ENCODE results near the gene DUSP10.

Gene DUSP10

DNA sequence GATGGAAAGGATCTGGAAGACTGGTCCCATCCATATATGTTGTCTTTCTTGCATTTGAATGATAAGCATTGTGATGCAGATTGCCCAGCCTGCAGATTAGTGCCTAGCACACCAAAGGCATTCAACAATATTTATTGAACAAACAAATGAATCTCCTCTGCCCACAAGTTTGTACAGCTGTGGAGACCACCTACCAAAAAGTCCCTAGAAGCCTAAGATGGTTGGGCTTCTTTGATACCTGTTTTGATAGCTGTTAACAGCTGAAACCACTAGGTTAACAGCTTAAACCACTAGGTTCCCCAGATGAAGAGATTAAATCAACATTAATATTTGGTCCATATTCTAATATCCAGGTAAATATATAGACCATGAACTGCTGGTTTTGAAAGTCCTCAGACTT, 9.8 kb downstream of the DUSP10 start:
- DNase-seq (ENCODE audit: low read depth in 3 of 3), result no peak

DNA sequence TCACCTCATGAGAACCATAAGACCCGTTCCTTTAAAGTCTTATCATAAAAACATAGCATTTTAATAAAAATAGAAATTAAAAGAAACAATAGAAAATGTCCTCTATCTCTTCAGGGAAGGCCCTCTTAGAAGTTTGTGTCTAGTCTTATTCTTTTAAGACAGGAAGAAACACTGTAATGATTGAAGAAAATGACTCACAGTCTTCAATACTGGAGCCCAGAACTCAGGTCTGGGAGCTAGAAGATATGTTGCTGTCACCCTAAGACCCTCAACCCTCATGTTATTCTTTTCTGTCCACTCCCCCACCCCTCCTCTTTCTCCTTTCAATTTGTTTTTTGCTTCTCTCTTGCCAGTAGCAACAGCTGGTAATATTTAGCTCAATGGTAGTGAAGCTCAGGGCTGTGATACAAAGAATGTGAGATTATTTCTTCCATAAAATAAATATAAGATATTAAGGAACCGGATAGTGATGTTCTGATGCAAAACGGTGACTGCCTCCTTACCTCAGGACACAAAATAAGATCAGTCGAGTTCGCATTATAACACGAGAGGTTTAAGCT, 12.0 kb downstream of the DUSP10 start:
- DNase-seq (ENCODE audit: low read depth in 3 of 3), result no peak

GRCh38 chr1:221728037-221728505, 13.8 kb downstream of the DUSP10 start:
- no peak for DNase-seq (ENCODE audit: low read depth in 3 of 3)

DNA sequence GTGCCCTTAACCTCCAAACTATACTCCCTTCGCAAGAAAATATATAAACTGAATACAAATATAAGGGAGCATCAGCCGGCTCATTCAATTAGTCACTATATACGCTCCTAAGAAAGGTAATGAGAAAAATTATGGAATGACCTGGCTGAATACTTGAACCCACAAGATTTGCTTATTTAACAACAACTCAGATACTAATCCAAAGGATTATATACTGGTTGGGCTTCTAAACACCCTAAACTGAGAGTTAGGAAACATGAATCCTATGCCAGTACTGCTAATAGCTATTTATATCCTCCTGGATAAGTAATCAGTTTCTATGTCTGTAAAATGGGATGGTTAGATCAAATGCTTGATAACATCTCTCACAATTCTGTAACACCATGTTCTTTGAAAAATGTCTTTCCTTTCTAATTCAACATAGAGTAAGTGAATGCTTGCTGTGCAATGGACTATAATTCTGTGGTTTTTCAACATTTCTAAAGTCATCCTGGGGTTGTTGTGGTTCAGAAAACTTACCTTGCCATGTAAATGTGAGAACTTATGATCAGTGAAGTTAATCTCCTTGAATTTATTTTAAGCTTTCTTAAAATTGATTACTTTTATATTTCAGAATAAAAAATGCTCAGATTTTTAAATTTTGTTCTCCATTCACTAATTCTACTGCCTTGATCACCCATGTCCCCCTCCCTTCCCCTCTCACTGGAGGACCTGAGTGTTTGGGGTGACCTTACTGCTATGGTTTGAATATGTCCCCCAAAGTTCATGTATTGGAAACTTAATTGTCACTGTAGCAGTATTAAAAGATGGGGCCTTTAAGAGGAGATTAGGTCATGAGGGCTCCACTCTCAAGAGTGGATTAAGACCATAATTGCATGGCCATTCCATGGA, 14.5 kb downstream of the DUSP10 start:
- no peak for DNase-seq (ENCODE audit: low read depth in 3 of 3)

- DNase-seq (ENCODE audit: low read depth in 3 of 3), result no peak
These were observed 15.9 kb downstream of the DUSP10 start for GRCh38 chr1:221725735-221726672.

- DNase-seq (ENCODE audit: low read depth in 3 of 3), result no peak
These were observed 16.8 kb downstream of the DUSP10 start for GRCh38 chr1:221724931-221725605.

DNA sequence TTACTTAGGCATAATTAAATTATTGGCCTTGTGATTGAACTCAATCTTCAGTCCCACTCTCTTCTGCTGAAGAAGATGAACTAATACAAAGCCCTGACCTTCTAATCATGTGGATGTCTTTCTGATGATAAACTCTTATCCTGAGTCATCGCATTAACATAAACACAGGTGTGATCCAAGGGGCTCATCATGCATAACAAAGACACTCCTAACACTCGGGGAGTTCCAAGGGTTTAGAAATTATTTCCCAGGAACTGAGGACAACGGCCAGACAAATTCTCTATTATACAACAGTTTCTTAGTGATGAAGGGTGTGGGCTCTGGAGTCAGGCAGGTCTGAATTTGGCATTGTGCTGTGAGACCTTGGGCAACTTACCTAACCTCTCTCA, 18.0 kb downstream of the DUSP10 start:
- DNase-seq (ENCODE audit: low read depth in 3 of 3), result no peak

- DNase-seq (ENCODE audit: low read depth in 3 of 3), result no peak
These were observed 18.7 kb downstream of the DUSP10 start for GRCh38 chr1:221723018-221723847.

DNA sequence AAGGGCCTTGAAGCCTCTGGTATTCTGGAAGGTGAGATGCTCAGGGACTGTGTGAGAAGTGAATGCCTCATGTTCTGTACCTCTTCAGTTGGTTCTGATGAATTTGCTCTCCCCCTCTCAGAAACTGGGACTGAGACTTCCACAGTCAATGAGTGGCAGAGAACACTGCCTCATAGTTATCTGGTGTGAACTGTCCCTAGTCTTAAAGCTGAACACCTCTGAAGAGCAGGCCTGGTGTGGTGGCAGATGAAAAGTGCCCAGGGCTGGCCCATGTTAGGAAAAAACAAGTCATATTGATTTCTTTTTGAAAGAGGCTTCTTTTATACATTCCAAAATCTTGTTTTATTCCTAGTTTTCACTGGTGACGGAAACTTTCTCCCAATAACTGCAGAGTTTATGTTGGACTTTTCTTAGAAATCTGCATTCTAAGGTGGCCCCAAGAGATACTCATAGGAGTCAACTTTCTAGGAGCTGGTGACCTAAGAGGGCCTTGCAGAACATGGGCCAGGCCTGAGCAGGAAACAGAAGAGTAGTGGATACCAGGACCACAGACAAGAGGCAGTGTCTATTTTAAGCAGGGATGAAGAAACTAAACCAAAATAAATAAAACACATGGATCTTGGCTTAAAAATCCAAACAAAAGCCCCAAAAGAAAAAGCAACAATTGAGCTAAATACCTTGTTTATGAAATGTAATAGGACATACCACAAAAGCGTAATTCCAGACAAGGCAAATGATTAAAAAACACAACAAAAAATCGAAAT, 19.5 kb downstream of the DUSP10 start:
- no peak for DNase-seq (ENCODE audit: low read depth in 3 of 3)

GRCh38 chr1:221720545-221720944, 21.3 kb downstream of the DUSP10 start:
- no peak for DNase-seq (ENCODE audit: low read depth in 3 of 3)

DNA sequence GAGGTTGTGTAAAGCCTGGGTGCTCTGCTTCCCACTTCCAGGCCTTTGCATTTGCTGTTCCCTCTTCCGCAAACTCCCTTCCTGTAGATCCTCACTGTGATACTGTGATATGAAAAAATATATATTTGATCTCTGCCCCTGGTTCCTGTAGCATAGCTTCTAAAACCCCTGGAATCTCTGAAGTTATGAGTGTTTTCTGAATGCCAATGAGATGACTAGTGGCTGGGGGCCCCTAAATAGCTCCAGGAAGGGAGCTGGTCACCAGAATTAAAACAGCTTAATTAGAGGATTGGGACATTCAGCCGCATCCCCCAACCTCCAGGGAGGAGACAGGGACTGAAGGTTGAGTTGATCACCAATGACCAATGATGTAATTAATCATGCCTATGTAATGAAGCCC, 21.9 kb downstream of the DUSP10 start:
- DNase-seq (ENCODE audit: low read depth in 3 of 3), result no peak

DNA sequence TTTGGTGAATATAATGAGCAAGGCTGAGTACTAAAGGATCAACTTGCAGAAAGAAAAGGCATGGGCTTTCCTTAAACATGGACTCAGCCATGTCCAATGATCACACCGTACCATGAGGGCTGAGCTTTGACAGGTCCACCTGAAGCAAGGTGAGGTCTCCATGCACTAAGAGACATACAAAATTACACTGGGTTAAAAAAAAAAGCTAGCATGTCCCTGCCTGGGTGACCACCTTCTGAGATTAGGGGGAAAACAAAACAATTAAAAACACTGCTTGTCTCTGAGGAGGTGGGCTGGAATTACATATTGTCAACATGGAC, 22.7 kb downstream of the DUSP10 start:
- no peak for DNase-seq (ENCODE audit: low read depth in 3 of 3)

DNA sequence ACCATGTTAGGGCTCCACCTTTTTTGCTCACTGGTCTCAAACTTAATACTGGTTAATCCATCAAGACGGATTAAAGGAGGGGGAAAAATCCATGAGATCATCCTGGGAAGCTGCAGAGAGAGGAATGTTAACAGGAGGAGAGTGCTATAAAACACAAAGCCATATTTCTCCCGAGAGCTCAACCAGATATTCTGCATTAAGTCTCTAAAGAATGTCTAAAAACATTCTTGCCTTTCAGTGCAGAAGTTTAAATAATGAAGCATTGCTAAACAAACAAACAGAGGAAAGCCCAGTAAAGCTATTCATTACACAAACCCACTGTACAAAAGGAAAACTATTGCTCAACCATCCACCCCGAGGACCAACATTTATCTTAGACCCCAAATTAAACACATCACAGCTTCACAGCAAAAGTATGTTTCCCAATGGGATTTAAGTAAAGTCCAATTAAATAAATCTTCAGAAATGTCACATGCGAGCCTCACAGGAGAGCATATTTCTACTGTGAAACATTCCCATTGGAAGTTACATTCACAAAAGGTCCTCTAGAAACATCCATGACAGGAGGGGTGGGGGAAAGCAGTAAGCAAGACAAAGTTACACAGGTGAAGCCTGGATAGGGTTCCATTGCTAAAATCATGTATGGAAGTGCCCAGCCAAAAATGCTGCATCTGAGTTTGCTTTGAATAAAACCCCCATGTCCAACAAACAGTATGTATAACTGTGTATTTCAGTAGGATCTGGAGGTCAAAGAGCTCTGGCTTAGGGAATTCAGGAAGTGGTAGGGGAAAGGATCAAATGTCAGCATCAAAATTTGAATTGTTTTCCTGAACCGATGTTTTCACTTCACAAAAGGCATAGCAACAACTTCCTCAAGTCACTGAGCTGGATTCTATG, 23.3 kb downstream of the DUSP10 start:
- DNase-seq (ENCODE audit: low read depth in 3 of 3), result no peak

GRCh38 chr1:221717485-221717853, 24.4 kb downstream of the DUSP10 start:
- no peak for DNase-seq (ENCODE audit: low read depth in 3 of 3)

DNA sequence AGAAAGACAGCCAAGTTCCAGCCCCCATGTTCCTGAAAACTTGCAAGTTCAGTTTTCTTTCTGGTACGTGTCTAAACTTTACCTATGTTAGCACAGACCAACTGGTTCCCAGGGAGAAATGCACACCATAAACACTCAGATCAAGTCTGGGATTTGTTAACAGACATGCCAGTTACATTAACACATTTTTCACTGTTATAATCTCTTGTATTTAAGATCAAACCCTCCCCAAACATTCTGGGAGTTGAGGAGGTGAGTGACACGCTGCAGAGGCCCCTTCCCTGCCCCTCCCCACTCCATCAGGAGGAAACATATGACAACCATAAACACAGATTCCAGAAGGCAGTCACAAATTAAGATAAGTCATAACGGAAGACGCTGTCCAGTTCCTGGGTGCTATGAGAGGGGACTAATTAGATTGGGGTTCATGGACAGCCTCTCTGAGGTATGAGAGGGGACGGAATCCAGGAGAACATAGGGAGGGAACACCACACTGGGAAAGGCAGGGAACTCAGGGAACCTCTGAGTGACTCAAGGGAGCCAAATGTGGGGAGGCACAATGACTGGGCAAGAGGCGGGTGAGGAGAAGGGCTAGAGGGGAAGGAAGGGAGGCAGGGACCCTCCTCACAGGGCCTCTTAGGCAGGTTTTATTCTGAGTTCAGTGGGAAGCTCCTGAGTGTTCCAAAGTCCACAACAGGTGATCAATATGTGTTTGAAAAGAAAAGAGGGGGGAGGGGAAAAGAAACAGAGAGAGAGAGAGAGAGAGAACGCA, 25.0 kb downstream of the DUSP10 start:
- no peak for DNase-seq (ENCODE audit: low read depth in 3 of 3)

- DNase-seq (ENCODE audit: low read depth in 3 of 3), result no peak
These were observed 26.3 kb downstream of the DUSP10 start for GRCh38 chr1:221715321-221716169.

Data from stimulated activated CD4-positive, alpha-beta T cell treated with anti-CD3 and anti-CD28 coated beads, TNF-alpha, amount 100 ng/mL, for 4 hours (primary cell).